Activated CD8-positive, alpha-beta memory T cell treated with anti-CD3 and anti-CD28 coated beads for 4 hours (primary cell): ENCODE measurements around the gene KRTAP20-1.

Source experiments
- DNase-seq, 2 donors: peaks; one replicate each; pipeline ENCODE4 v3.0.0-alpha.2; 2020; ENCODE audit warnings: low read depth in 2 of 2

Gene KRTAP20-1, protein sequence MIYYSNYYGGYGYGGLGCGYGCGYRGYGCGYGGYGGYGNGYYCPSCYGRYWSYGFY

DNA sequence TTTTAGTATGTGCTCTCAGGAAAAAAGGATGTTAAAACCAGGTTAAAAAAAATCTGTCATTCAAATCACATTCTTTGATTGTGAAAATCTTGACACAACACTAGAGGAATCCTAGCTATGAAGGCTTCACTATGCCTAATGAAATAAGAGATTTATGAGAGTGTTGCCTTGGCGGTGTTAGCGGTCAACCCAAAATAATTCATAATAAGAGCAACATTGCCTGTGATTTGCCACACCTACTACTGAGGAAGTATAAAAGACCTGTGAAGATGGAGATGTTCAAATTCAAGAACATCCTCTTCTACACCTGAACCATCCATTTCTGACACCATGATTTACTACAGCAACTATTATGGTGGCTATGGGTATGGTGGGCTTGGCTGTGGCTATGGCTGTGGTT lies at the start of gene KRTAP20-1:
TSS of gene KRTAP20-1 (plus strand) at position 301 of the 400 bp plus-strand sequence. CDS start at position 331, 30 bp downstream.
- no peak for DNase-seq

DNA sequence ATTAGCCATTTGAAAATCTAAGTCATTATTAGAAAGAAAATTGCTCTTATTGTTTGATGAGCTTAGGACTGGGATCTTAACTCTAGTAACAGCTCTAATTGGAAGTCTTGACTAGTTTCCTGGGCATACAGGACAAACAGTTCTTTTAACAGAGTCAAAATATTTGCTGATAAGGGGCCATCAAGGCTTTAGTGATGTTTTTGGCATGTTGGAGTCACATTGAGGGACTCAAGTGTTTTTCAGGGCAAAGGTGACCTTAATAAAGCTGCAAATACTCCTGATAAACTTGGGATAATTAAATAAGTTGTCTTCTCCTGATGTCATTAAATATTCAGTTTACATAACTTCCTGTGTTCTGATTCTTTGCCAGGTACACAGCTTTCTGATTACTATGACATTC lies 48.6 kb upstream of the KRTAP20-1 start:
- DNase-seq: no peak

DNA sequence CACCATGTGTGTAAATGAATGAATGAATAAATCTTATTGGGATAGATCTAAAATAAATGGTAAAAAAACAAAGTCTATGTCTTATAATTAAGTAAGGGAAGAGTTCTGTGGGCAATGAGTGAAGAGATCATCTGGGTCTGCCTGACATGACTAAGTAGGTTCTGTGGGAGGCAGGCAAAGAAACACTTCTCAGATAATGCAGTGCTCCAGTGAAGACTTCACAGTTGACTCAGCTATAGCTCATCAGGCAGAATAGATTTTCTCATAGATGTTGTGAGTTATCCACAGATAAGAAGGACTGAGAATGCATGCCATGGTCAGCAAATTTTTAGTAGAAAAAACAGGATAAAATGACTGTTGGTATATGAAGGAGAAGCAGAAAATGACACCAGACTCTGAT lies 38.5 kb upstream of the KRTAP20-1 start:
- DNase-seq: no peak

DNA sequence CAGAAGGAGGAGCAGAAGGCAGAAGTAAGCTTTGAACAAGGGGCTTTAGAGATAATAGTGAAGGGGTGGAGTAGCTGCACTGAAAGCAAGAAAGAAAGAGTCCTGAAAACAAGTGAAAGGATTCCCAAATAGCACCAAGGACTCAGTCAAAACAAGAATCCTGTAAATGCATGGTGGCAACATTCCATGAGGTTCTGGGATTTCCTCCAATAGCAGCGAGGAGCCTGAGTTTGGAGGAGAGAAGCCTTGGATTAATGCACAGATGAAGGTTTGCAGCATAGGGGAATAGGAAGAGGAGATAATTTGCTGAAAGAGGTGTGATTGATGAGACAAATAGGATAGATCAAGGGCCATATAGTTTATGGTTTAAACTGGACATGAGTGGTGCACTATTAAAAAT lies 36.9 kb upstream of the KRTAP20-1 start:
- DNase-seq: no peak

DNA sequence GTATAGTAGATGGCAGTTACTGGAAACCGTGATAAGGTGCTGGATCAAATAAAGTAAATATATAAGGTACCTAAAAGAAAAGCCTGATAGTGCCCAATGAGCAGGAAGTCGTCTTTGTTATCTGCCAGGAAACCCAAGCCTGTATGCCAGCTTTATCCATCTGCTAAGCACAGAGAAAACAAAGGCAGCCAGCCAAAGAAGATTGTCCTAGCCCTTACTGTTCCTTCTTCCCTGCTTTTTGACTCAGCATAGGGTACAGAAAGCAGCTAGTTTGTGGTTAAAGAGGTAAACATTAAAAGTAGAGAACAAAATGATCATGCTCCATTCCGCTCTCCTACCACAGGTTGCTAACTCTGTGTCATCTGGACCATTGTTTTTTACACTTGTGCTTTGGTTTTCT lies 36.1 kb upstream of the KRTAP20-1 start:
- DNase-seq: no peak

DNA sequence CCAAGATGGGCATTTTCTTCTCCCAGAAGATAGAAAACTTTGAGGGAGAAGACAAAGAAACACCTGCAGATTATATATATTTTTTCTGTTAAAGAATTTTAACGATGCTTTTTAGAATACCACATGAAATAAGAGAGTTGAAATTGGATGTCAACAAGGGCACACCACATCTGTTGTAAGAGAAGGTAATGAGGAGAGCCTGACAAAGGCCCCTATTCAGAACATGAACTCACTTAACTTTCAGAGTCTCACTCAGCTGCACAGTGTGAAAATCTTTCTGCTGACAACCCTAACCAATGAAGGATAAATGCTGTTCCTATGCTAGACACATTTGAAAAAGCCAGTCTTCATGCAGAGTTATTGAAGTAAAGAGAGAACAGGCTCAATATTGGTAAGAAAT lies 33.4 kb upstream of the KRTAP20-1 start:
- DNase-seq: no peak

DNA sequence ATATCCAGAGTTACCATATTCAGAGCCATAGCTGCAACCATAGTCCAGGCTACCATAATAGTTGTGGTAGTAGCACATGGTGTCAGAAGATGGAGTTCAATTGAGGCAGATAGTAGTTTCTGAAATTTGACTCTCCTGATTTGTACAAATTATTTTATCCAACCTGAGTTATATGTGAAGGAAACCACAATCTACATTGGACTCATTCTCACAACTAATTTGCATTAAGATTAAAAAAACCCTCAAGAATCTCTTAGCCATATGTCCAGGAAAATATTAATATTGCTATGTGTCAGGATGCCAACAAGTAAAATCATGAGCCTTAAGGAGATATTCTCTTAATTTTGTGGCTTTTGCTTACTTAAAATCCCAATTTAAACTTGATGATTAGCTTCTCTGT lies 25.9 kb upstream of the KRTAP20-1 start, which contains the start of gene KRTAP22-2:
TSS of gene KRTAP22-2 (minus strand) at position 101 of the 400 bp plus-strand sequence.
- DNase-seq: no peak

DNA sequence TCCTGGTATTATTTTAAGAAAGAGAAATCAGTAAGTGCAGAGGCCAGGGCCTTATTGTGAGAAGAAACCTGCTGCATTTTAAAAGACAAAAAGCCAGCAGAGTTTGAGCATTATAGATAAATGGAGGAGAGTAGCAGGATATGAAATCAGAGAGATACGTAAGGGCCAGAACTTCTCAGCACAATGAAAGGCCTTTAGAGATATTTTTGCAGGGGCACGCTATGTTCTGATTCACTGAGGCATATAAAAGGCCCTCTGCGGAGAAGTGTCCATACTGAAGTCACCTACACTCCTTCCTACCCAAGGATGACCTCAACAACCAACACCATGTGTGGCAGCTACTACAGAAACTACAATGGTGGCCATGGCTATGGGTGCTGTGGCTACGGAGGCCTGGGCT lies 24.1 kb upstream of the KRTAP20-1 start, which contains the start of gene KRTAP6-3:
TSS of gene KRTAP6-3 (plus strand) at position 301 of the 400 bp plus-strand sequence. CDS start at position 307, 6 bp downstream.
- DNase-seq: no peak

DNA sequence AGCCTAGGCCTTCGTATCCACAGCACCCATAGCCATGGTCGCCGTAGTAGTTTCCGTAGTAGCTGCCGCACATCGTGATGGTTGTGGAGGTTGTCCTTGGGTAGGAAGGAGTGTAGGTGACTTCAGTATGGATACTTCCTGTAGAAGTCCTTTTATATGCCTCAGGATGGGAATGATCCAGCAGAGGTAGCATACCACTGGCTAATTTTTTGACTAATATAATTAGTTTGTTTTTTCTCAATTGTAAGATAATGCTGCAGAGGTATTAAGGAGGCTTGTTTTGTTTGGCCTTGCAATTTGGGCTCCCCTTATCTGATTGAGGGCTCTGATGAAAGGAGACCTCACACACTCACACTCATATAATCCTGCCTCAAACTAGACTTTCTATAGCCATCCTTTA lies 17.4 kb upstream of the KRTAP20-1 start, which contains the start of gene KRTAP6-2:
TSS of gene KRTAP6-2 (minus strand) at position 101 of the 400 bp plus-strand sequence. CDS start at position 73, 28 bp downstream.
- no peak for DNase-seq

DNA sequence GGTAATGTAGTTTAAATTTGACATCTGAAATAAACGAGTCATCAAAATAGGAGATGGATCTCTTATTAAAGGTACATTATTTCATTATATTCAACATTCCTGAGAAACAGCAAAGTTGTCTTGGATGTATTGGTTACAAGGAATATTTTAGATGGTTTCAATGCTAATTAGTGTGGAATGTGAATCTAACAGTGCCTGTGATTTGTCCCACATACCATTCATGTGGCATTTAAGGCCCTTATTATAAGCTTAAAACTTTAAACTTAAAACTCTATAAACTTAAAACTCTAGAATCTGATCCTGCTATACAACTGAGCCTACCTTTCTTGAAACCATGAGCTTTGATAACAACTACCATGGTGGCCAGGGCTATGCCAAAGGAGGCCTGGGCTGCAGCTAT lies 15.4 kb upstream of the KRTAP20-1 start, which contains the start of gene KRTAP22-1:
TSS of gene KRTAP22-1 (plus strand) at position 301 of the 400 bp plus-strand sequence.
- DNase-seq: no peak

DNA sequence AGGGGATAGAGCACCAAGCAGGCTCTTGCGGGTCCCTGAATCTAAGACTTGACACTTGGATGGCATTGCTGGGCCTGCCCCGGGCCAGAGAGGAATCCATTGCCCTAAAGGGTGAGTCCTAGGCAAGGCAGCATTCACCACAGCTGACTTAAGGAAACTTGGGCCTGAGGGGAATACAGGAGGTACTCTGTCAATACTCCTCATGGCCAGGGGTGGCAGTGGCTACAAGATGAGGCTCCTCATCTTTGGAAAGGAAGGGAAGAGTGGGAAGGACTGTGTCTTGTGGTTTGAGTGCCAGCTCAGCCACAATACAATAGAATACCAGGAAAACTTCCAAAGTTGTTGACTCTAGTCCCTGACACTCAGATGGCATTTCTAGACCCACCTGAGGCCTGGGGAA lies 10.3 kb upstream of the KRTAP20-1 start:
- DNase-seq: no peak

DNA sequence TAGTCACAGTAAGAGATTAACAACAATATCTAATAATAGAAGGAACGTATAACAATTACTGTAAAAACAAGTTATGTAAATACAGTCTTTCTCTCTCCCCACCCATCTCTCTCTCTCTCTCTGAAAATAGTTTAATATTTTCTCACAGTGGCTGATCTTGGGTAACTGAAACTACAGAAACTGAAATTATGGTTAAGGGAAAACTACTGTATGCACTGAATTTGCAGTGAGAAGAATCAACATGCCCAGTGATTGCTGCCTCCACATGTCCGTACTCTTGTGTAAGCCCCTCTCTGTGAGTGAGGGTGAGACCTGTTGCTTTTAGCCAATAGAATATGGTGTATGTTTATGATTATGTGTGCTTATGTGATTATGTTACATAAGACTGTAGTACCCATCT lies 4.1 kb upstream of the KRTAP20-1 start:
- no peak for DNase-seq

DNA sequence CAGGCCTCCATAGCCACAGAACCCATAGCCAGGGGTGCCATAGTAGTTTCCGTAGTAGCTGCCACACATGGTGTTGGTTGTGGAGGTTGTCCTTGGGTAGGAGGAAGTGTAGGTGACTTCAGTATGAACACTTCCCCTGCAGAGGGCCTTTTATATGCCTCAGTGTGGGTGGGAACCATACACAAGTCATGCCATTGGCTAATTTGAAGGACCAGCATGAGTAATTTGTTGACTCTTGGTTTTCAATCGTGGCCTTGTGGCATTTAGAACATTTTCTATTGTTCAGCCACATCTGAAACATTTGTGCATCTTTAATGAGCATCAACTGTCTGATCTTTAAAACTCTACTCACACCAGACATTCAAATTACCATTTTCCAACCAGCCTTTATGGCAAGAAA lies 2.4 kb upstream of the KRTAP20-1 start, which contains the start of gene KRTAP6-1:
TSS of gene KRTAP6-1 (minus strand) at position 95 of the 400 bp plus-strand sequence. CDS start at position 69, 26 bp downstream.
- DNase-seq: no peak

DNA sequence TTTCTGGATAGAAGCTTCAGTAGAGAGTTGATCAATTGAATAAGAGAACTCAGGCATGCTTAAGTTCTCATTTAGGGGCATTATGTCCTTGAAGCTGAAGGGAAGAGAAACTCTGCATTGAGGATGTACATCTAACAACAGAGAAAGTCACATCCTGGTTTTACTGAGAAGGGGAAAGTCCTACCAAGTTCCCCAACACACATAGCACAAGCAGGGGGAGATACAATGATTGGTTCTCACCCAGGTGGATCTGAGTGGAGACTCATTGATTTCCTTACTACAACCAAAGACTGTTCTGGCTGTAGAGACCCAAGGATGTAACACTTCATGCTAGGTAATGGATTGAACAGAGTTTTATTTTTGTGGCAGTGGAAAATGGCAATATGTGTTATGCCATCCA lies 1.0 kb upstream of the KRTAP20-1 start:
- DNase-seq: no peak

DNA sequence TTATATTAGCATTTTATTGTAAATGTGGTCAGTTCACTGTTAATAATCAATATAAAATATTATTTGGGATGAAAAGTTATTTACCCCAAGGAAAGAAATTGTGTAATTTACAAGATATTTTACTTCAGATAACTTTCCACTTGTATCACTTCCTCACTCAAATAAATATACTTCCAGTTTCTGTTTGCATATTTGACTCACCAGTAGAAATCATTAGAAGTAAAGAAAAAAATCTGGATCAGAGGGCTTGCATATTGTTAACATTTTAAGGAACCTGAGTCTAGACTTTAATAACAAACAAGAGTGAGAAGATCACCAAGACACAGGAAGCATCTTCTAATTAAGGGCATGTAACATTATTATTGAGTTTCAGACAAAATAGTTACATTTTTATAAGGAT lies 3.9 kb downstream of the KRTAP20-1 start:
- no peak for DNase-seq

DNA sequence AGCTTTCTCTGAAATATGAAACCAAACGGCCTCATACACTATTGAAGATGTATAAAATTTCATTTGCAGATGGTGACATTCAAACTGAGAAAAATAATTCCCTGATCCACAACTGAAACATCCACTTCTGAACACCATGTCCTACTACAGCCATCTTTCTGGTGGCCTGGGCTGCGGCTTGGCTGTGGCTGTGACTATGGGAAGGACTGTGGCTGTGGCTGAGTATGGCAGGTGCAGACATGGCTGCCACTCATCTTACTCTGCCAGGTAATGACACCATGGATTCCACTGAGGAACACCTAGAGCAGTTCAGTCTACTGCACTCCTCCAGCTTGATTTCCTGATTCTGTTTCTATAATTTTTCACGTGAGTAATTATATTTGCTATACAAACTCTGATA lies 4.3 kb downstream of the KRTAP20-1 start, which contains the start of gene KRTAP20-4:
TSS of gene KRTAP20-4 (plus strand) at position 106 of the 400 bp plus-strand sequence.
- DNase-seq: no peak

DNA sequence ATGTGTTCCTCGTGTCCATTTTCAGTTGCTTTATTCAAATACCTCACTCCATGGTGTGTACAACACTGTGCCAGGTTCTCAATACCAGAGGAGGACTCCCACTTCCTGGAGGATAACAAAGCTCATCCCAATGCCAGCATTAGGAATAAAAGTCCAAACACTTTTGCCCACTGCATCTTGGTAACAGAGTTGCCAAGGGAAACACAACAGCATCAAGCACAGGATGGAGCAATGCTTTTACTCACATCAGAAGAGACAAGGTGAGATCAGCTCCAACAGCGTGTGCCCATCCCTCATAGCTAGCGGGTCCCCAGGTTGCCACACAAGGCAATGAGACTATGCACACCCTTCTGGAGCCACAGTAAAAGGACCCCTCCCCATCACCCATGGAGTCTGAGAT lies 7.1 kb downstream of the KRTAP20-1 start:
- no peak for DNase-seq

DNA sequence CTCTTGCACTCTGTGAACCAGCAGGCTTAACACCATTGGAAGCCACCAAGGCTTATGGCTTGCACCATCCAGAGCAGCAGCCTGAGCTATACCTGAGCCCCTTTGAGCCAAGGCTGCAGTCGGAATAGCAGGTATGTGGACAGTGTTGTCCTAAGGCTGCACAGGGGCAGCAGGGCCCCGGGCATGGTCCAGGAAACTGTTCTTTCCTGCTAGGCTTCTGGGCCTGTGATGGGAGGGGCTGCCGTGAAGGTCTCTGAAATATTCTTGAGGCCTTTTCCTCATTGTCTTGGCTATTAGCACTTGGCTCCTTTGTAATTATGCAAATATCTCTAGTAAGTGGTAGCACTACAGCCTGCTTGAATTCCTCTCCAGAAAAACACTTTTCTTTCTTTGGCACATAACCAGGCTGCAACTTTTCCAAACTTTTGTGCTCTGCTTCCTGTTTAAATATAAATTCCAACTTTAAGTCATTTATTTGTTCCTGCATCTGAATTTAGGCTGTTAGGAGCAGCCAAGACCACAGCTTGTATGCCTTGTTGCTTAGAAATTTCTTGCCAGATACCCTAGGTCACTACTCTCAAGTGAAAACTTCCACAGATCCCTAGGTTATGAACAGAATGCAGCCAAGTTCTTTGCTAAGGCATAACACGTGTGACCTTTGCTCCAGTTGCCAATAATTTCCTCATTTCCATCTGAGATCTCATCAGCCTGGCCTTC lies 9.4 kb downstream of the KRTAP20-1 start:
- DNase-seq: no peak

DNA sequence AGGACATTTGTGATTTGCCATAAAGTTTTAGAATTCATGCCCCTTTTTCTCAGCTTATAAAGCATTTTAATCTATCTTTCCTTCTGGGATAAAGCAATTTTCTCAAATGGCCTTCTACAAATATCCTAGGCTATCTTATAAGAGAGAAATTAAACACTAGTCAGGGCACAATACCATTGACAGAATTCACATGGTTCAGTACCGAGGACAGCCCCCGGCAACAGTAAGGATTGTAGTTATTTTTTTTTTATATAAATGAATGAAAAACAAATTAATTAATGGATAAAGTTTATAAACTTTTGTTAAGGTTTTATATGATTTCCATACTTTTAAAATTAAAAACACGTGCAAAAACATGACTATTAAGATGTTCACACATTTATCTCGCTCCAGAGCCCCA lies 11.9 kb downstream of the KRTAP20-1 start:
- DNase-seq: no peak

DNA sequence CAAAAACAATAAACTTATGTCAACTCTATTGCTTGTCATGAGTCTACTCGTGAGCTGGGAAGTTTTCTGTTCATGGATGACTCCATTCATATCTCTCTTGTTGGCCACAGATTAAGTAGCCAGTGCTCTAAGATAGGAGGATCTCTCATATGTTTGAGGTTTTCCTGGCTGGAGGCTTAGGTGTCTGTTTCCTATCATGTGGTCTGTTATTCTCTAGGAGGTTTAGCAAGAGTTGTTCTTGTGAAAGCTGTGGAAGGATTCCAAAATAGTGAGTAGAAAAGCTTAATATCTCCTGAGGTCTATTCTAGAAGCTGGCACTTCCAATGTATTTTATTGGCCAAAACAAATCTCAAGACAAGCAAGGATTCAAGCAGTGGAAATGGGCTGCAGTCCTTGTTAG lies 13.0 kb downstream of the KRTAP20-1 start:
- DNase-seq: no peak

DNA sequence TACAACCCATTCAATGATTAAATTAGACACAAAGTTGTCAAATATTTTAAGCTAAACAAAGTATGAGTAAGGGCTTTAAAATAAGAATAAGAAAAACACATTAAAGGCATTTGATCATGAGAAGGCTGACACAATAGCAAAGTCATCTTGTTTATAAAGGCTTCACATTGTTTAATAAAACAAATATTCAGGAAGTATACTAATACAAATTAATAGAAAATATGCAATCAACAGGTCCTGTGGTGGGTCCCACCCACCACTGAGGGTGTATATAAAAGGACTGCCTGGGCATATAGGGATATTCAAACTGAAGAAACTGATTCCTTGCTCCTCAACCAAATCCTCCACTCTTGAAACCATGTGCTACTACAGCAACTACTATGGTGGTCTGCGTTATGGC lies 18.7 kb downstream of the KRTAP20-1 start, which contains the start of gene KRTAP20-2:
TSS of gene KRTAP20-2 (plus strand) at position 301 of the 400 bp plus-strand sequence. CDS start at position 359, 58 bp downstream.
- no peak for DNase-seq

DNA sequence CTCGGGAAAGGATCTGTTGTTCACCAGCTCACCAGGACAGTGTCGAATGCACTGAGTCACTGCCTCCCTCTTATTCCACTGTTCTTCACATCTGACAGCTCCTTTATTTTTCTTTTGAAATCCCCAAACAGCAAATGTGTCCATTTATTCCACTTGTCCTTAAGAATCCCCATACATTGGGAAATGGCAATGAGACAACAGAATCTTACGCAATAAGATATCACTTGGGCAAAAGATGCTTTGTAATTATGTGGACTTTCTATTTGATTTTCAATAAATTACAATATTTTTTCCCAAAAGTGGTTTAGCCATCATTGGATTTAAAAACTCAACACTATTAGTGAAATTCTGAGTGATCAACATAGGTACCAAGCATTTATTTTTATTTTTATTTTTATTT lies 22.5 kb downstream of the KRTAP20-1 start:
- no peak for DNase-seq

DNA sequence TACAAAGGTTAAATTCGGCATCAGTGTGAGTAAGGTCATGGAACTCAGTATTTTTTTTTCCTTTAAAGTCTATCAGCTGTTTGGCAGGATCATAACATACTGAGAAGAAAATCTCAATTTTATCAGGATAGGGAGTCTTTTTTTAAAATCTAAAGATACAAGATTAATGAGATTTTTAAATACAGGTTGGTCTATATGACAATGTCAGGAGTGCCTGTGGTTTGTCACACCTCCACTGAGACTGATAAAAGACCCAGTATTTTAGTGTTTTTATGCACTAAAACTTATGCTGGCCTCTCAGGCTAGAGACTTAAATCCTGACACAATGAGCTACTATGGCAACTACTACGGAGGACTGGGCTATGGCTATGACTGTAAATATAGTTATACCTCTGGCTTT lies 26.3 kb downstream of the KRTAP20-1 start, which contains the start of gene KRTAP20-3:
TSS of gene KRTAP20-3 (plus strand) at position 301 of the 400 bp plus-strand sequence.
- no peak for DNase-seq
